ENCODE results near the gene ADAM20.

- no peak for TF ChIP-seq CTCF (conservative IDR thresholded peaks at IDR 0.05; ENCODE audit: low read depth, low read length)
- no peak for TF ChIP-seq EZH2 (IDR thresholded peaks at IDR 0.05; ENCODE audit: low read length, unreplicated experiment)
Measured at GRCh38 chr14:70536830-70537229, 2.0 kb upstream of the ADAM20 start.

Data from PC-3 (cell line).